Neural progenitor cell (in vitro differentiated cells): ENCODE data around the gene EYA4. TPM values are rescaled to one million over a fixed set of nuclear protein-coding genes. Genes with fewer than 3 reads are reported as not detected.

ENCODE experiments used
- DNase-seq: peaks from one replicate; pipeline ENCODE4 v3.0.0-alpha.2; 2016; ENCODE audit warnings: low spot score
- H2AFZ ChIP-seq: fragments of 200-600 bp; sonication (generic); replicated peaks from 2 replicates; pipeline ENCODE4 v1.6.1; 2016; ENCODE audit warnings: antibody characterized with exemption
- H3F3A ChIP-seq: fragments of 200-600 bp; sonication (generic); 2 replicates; pipeline ENCODE4 v1.6.1; 2016; ENCODE audit warnings: antibody characterized with exemption, low read depth
- H3K27ac ChIP-seq: fragments of 200-600 bp; sonication (generic); 2 replicates; pipeline ENCODE4 v1.5.1; 2016; ENCODE audit warnings: mild to moderate bottlenecking
- H3K27me3 ChIP-seq: fragments of 200-600 bp; sonication (generic); 2 replicates; pipeline ENCODE4 v1.6.1; 2016; ENCODE audit warnings: mild to moderate bottlenecking, moderate library complexity
- H3K36me3 ChIP-seq: fragments of 200-600 bp; sonication (generic); 2 replicates; pipeline ENCODE4 v1.5.1; 2016
- H3K4me1 ChIP-seq: fragments of 200-600 bp; sonication (generic); 2 replicates; pipeline ENCODE4 v1.6.1; 2016; ENCODE audit warnings: mixed run types
- H3K4me2 ChIP-seq: fragments of 200-600 bp; sonication (generic); 2 replicates; pipeline ENCODE4 v1.6.1; 2016
- H3K4me3 ChIP-seq: fragments of 200-600 bp; sonication (generic); 2 replicates; pipeline ENCODE4 v1.5.1; 2016
- H3K79me2 ChIP-seq: fragments of 200-600 bp; sonication (generic); 2 replicates; pipeline ENCODE4 v1.6.1; 2016; ENCODE audit warnings: low read depth
- H3K9ac ChIP-seq: fragments of 200-600 bp; sonication (generic); 2 replicates; pipeline ENCODE4 v1.6.1; 2016
- H3K9me3 ChIP-seq: fragments of 200-600 bp; sonication (generic); 2 replicates; pipeline ENCODE4 v1.5.1; 2016; ENCODE audit warnings: low read depth
- H4K20me1 ChIP-seq: fragments of 200-600 bp; sonication (generic); 2 replicates; pipeline ENCODE4 v1.6.1; 2016; ENCODE audit warnings: low read depth
- H3K27ac Mint-ChIP-seq: 3 replicates; pipeline ENCODE4 v1.8.0; 2021; ENCODE audit warnings: mixed read lengths
- H3K27me3 Mint-ChIP-seq: 2 replicates; pipeline ENCODE4 v1.8.0; 2022; ENCODE audit warnings: low read depth, mild to moderate bottlenecking, inconsistent platforms, moderate library complexity, mixed read lengths; ENCODE audit not compliant: insufficient read depth
- H3K36me3 Mint-ChIP-seq: 3 replicates; pipeline ENCODE4 v1.8.0; 2021; ENCODE audit warnings: mixed read lengths
- H3K4me1 Mint-ChIP-seq: 3 replicates; pipeline ENCODE4 v1.8.0; 2021; ENCODE audit warnings: mixed read lengths
- H3K4me3 Mint-ChIP-seq: 3 replicates; pipeline ENCODE4 v1.8.0; 2021; ENCODE audit warnings: mild to moderate bottlenecking, moderate library complexity, mixed read lengths
- H3K9me3 Mint-ChIP-seq: 3 replicates; pipeline ENCODE4 v1.8.0; 2020; ENCODE audit warnings: mixed read lengths
- CTCF ChIP-seq: fragments of 200-600 bp; sonication (generic); IDR thresholded peaks from 2 replicates; pipeline ENCODE4 v1.5.1; 2017; ENCODE audit warnings: antibody characterized with exemption, mild to moderate bottlenecking
- EZH2 ChIP-seq: fragments of 200-600 bp; sonication (generic); IDR thresholded peaks from 2 replicates; pipeline ENCODE4 v1.6.1; 2017; ENCODE audit warnings: antibody characterized with exemption, mild to moderate bottlenecking, moderate library complexity
- EZH2phosphoT487 ChIP-seq: fragments of 200-600 bp; sonication (generic); IDR thresholded peaks from 2 replicates; pipeline ENCODE4 v1.6.1; 2017; ENCODE audit warnings: antibody characterized with exemption
- total RNA-seq: library from RNA; depleted of rRNA; stranded (reverse); fragments of >200 nt; gene quantifications from 2 replicates; pipeline ENCODE4 v1.2.3, GENCODE V29; 2015; ENCODE audit warnings: low replicate concordance

Gene EYA4
- total RNA-seq, 1 donor from 2014 or later: 2.4 TPM

- DNase-seq: no peak
- Mint-ChIP-seq H3K27ac (no peak overlapping the region), H3K36me3 (no peaks in the 10 kb centered on the region), H3K4me3 (no peak overlapping the region), H3K9me3 (no peaks in the 10 kb centered on the region), H3K27me3 (no peaks in the 10 kb centered on the region), H3K4me1 (no peaks in the 10 kb centered on the region)
- no peaks in the 10 kb centered on the region for H3K79me2 ChIP-seq
- H3K9me3 ChIP-seq: no peaks in the 10 kb centered on the region
- H3K27me3 ChIP-seq: no peaks in the 10 kb centered on the region
- H3K4me1 ChIP-seq: no peaks in the 10 kb centered on the region
- no peak overlapping the region for H3K9ac ChIP-seq
- H3K4me3 ChIP-seq: no peak overlapping the region
- H3F3A ChIP-seq: no peaks in the 10 kb centered on the region
- TF ChIP-seq EZH2phosphoT487: no peak
- no peak for TF ChIP-seq EZH2
- no peak for TF ChIP-seq CTCF
- no peaks in the 10 kb centered on the region for H4K20me1 ChIP-seq
- H3K4me2 ChIP-seq: no peak overlapping the region
- H3K36me3 ChIP-seq: no peaks in the 10 kb centered on the region
- no peak overlapping the region for H3K27ac ChIP-seq
- no peak overlapping the region for H2AFZ ChIP-seq
Observed at GRCh38 chr6:133259561-133259960, 18.4 kb downstream of the EYA4 start.

GRCh38 chr6:133262804-133263203, 21.6 kb downstream of the EYA4 start:
- no peaks in the 10 kb centered on the region for H3K27me3 ChIP-seq
- no peak overlapping the region for H3K4me3 Mint-ChIP-seq
- no peak for DNase-seq
- no peak overlapping the region for H3K27ac Mint-ChIP-seq
- no peak overlapping the region for H3K9ac ChIP-seq
- H3F3A ChIP-seq: no peaks in the 10 kb centered on the region
- no peak overlapping the region for H2AFZ ChIP-seq
- no peaks in the 10 kb centered on the region for H3K36me3 Mint-ChIP-seq
- H3K36me3 ChIP-seq: no peaks in the 10 kb centered on the region
- H3K79me2 ChIP-seq: no peaks in the 10 kb centered on the region
- TF ChIP-seq EZH2phosphoT487 (no peak), CTCF (no peak), EZH2 (no peak)
- no peak overlapping the region for H3K4me2 ChIP-seq
- H4K20me1 ChIP-seq: no peaks in the 10 kb centered on the region
- H3K9me3 Mint-ChIP-seq: no peaks in the 10 kb centered on the region
- no peak overlapping the region for H3K27ac ChIP-seq
- no peaks in the 10 kb centered on the region for H3K4me1 Mint-ChIP-seq
- H3K4me1 ChIP-seq: no peaks in the 10 kb centered on the region
- no peak overlapping the region for H3K4me3 ChIP-seq
- H3K27me3 Mint-ChIP-seq: no peaks in the 10 kb centered on the region
- H3K9me3 ChIP-seq: no peaks in the 10 kb centered on the region

- H3K27ac ChIP-seq: no peak overlapping the region
- Mint-ChIP-seq H3K9me3 (no peaks in the 10 kb centered on the region), H3K4me1 (no peaks in the 10 kb centered on the region), H3K4me3 (no peak overlapping the region), H3K27me3 (peaks cover 2% of the 10 kb centered on the region), H3K36me3 (no peaks in the 10 kb centered on the region), H3K27ac (no peak overlapping the region)
- no peak for DNase-seq
- no peak overlapping the region for H2AFZ ChIP-seq
- TF ChIP-seq EZH2phosphoT487: no peak
- TF ChIP-seq EZH2: no peak
- TF ChIP-seq CTCF: no peak
- no peaks in the 10 kb centered on the region for H3K9me3 ChIP-seq
- H3K27me3 ChIP-seq: no peaks in the 10 kb centered on the region
- no peaks in the 10 kb centered on the region for H3K4me1 ChIP-seq
- no peaks in the 10 kb centered on the region for H3K36me3 ChIP-seq
- no peaks in the 10 kb centered on the region for H4K20me1 ChIP-seq
- H3K4me3 ChIP-seq: no peak overlapping the region
- H3K9ac ChIP-seq: no peak overlapping the region
- no peaks in the 10 kb centered on the region for H3F3A ChIP-seq
- H3K4me2 ChIP-seq: no peak overlapping the region
- H3K79me2 ChIP-seq: no peaks in the 10 kb centered on the region
Observed at GRCh38 chr6:133265066-133265465, 23.9 kb downstream of the EYA4 start.

- H3K79me2 ChIP-seq: no peaks in the 10 kb centered on the region
- no peaks in the 10 kb centered on the region for H3K27me3 ChIP-seq
- no peak overlapping the region for H3K27ac ChIP-seq
- H3K4me2 ChIP-seq: no peak overlapping the region
- no peak overlapping the region for H2AFZ ChIP-seq
- TF ChIP-seq EZH2phosphoT487 (no peak), CTCF (no peak), EZH2 (no peak)
- DNase-seq: no peak
- no peaks in the 10 kb centered on the region for H4K20me1 ChIP-seq
- peaks cover 2% of the 10 kb centered on the region for H3K27me3 Mint-ChIP-seq
- H3K4me3 Mint-ChIP-seq: no peak overlapping the region
- H3K36me3 ChIP-seq: no peaks in the 10 kb centered on the region
- H3K36me3 Mint-ChIP-seq: no peaks in the 10 kb centered on the region
- H3K4me1 Mint-ChIP-seq: no peaks in the 10 kb centered on the region
- H3K9me3 Mint-ChIP-seq: no peaks in the 10 kb centered on the region
- no peaks in the 10 kb centered on the region for H3K4me1 ChIP-seq
- no peak overlapping the region for H3K27ac Mint-ChIP-seq
- H3K4me3 ChIP-seq: no peak overlapping the region
- no peaks in the 10 kb centered on the region for H3K9me3 ChIP-seq
- H3F3A ChIP-seq: no peaks in the 10 kb centered on the region
- no peak overlapping the region for H3K9ac ChIP-seq
Observed at GRCh38 chr6:133266186-133266585, 25.0 kb downstream of the EYA4 start.
